ENCODE measurements around the gene PLPP3.

PLPP3 gene

DNA sequence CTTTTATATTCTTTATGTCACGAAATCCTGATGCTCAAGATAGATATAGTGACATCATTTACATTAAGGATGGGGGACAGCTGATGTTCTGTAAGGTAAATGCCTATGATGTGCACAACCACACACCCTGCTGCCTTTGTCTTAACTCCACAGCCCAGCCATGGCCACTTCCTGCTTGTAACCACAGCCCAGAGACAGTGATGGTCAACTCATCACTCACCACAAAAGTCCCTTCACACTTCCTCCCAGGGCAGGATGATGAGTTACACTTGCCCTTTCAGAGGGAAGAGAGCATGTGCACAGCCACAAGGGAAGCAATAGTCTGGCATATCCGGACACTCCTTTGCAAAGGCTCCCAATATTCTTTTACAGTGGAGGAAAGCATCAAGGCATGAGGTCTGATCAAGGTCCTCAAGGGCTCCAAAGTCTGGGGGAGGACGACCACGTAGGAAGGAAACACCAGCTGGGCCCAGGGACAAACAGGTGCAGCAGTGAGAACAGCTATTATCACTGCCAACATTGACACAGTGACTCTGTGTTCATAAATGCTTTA is 53.8 kb downstream of the PLPP3 start:
- DNase-seq (ENCODE audit: low read depth in 2 of 3, low spot score in 2 of 3): no peak

GRCh38 chr1:56524263-56524662 is 55.1 kb downstream of the PLPP3 start:
- DNase-seq (ENCODE audit: low read depth in 2 of 3, low spot score in 2 of 3): no peak

DNA sequence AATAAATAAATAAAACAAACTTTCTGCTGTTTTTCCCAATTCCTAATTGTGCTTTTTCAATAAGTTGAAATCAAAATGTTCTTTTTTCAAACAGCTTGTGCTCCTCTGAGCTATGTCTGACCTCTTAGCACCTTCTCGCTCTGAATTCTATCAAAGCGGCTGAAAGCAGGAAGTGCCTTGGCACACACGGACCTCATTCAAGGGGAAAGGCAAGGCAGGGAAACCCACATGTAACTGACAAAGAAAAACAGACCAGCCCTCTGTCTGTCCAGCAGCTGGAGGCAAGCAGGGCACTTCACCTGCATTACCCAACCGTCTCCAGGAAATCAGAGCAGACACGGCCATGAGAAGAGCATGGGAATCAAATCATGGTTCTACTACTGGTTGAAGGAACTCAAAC is 56.7 kb downstream of the PLPP3 start:
- no peak for DNase-seq (ENCODE audit: low read depth in 2 of 3, low spot score in 2 of 3)

- no peak for DNase-seq (ENCODE audit: low read depth in 2 of 3, low spot score in 2 of 3)
Measured at GRCh38 chr1:56520016-56520601, 59.3 kb downstream of the PLPP3 start.

DNA sequence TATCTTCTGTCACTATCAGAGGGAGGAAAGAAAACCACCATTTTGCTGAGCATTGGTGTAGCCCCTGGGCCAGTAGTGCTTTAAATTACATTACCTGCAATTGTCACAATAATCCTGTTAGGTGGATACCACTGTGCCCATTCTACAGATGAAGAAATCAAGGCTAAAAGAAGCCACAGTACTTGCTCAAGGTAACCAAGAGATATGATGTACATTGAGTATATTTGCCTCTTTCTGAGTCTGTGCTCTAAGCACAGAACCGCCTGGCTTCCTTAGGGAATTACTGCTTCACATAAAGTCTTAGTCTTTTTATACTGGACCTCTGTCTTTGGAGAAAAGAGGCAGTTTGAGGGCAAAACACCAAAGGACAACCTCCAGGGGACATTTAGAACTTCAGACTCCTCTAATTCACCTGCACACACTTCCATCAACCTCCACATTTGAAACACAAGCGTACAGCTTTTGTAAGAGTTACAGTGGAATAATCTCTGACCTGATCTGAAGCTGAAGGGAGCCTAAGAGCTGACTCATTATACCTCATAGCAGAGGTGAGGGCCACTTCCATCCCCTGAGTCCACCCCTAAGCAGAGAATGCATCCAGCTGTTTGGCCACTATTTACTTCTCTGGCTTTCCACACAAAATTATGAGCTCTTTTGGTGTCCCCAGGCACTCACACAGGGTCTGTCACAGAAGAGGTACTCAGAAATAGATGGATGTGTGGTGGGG is 61.8 kb downstream of the PLPP3 start:
- no peak for DNase-seq (ENCODE audit: low read depth in 2 of 3, low spot score in 2 of 3)

DNA sequence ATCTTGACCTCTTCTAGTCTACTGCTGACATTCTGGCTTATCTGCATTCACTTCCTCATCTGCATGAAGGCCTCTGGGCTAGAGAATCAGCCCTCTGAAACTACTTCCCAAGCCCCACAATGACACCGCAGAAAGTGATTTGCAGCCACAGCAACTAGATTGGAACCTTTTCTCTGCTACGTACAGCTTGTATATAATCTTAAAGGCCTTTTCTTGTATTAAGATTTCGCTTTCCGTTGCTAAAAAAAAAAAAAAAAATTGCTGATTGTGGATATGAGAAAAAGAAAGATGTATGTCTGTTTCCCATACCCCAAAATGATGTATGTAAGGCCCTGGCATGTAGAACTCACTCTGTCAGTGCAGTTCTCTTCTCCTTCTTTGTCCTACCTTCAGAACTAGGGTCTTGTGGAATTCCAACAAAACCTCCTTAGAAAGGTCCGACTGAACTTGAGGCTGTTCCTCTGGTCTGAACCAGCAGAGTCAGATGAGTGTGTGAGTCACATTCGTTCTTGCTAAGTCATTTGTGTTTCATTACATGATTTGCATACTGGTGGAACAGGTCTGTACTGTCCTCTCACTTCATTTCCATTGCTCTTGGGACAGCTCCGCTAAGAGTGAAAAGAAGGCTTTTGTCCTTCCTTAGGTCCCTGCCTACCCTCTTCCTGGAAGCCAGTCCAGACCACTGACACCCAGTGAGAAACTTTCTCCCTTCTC is 62.7 kb downstream of the PLPP3 start:
- DNase-seq (ENCODE audit: low read depth in 2 of 3, low spot score in 2 of 3): no peak

GRCh38 chr1:56515898-56516538 is 63.3 kb downstream of the PLPP3 start:
- DNase-seq (ENCODE audit: low read depth in 2 of 3, low spot score in 2 of 3): no peak

- no peak for DNase-seq (ENCODE audit: low read depth in 2 of 3, low spot score in 2 of 3)
Measured at GRCh38 chr1:56512724-56513494, 66.5 kb downstream of the PLPP3 start.

GRCh38 chr1:56511766-56512165 is 67.6 kb downstream of the PLPP3 start:
- no peak for DNase-seq (ENCODE audit: low read depth in 2 of 3, low spot score in 2 of 3)

DNA sequence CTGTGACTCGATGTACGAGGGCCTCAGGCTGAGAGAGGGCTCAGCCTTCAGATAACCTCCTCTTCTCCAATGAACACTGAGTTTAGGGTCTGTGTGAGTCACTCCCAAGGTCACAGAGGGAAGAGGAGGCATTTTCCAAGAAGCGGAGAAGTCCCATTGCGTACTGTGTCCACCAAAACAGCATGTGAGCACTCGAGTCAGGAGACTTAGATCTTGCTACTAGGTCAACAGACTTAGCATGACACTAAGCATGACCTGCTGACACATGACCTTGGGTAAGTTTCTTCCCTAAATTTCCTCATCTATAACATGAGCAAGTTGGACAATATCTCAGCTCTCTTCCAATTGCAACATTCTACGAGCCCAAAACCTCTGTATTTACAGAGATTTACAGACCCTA is 68.0 kb downstream of the PLPP3 start:
- DNase-seq (ENCODE audit: low read depth in 2 of 3, low spot score in 2 of 3): no peak

GRCh38 chr1:56510642-56511021 is 68.7 kb downstream of the PLPP3 start:
- DNase-seq (ENCODE audit: low read depth in 2 of 3, low spot score in 2 of 3): no peak

- no peak for DNase-seq (ENCODE audit: low read depth in 2 of 3, low spot score in 2 of 3)
Measured at GRCh38 chr1:56509713-56510641, 69.4 kb downstream of the PLPP3 start.

DNA sequence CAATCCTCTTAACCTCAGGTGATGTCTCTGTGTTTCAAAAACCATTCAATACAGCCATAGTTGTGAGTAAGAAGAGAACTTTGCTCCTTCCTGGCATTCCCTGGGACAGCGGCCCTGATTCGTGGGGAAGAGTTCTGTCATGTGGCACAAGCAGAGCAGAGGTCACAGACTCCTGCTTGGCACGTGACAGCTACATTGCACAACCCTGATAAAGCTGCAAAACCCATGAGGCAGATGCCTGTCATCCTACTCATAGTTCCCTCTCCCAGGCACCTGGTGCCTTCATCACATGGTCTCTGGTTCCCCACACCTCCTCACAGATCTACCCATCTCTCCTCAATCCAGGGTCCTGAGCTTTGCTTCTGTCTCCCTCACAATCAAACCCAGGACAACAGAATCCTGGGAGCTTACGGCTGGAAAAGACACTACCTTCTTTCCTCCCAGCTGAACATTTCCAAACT is 70.8 kb downstream of the PLPP3 start:
- DNase-seq (ENCODE audit: low read depth in 2 of 3, low spot score in 2 of 3): no peak

GRCh38 chr1:56507925-56508522 is 71.3 kb downstream of the PLPP3 start:
- DNase-seq (ENCODE audit: low read depth in 2 of 3, low spot score in 2 of 3): no peak

DNA sequence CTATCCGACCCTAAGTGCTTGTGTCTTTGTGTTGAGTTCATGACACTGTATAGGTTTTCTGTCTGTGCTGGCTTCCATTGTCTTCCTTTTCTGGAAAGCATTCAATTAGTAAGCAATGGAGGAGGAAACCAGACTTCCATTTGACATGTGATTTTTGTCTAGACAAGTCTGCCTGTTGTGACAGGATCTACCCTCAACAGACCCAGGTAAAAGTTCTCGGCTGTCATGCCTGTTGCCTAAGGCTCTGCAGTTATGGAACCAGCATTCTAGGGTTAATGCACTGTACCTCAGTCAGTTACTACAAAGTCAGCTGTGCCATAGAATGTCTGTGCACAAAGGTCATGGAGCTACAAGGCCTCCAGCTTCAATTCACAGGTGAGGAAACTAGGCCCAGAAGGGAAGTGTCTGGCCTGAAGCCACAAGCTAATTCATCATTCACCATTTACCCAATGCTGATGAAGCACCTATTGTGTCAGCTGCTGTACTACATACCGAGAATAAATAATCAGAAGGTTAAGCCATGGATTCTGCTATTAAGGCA is 72.3 kb downstream of the PLPP3 start:
- no peak for DNase-seq (ENCODE audit: low read depth in 2 of 3, low spot score in 2 of 3)

DNA sequence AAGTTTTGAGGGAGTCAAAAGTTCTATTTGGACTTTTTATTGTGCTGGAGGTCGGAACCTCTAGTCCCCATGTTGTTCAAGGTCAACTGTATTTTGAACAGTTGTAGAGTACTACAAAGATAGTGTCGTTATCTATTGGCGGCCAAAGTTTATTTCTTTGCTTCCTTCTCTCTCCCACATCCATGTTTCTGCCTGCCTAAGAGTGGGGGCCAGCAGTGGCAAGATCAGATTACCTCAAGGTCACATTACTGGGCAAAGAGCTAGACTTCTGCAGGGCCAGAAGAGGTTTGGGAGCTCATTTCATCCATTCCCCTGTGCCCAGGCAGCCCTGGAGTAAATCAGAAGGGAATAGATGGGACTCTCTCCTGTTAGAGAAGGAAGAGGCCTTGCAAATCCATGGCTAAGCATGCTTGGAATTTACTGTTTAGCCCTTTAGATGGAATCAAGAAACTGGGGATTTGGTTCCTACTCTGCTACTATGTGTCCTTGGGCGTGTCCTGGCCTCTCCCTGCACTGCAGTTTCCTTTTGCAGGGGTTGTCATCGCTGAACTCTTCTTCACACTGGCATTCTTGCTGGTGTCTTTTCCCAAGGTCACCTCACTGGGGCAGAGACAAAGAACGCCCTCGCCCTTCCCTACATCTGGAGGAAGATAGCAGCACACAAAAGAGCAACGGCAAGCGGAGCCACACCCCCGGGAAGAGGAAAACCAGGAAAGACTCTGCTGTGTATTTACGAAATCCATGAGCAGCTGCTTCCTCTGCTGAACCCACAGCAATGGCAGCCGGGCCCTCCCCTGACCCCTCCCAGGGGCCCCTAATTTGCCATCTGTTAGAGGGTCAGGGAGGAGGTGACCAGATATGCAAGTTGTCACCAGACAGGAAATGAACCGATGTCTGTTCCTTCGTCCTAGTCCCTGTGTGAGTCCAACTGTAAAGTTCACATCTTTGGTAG is 73.3 kb downstream of the PLPP3 start:
- DNase-seq (ENCODE audit: low read depth in 2 of 3, low spot score in 2 of 3): no peak

GRCh38 chr1:56502700-56503245 is 76.6 kb downstream of the PLPP3 start:
- no peak for DNase-seq (ENCODE audit: low read depth in 2 of 3, low spot score in 2 of 3)

- no peak for DNase-seq (ENCODE audit: low read depth in 2 of 3, low spot score in 2 of 3)
Measured at GRCh38 chr1:56501888-56502287, 77.5 kb downstream of the PLPP3 start.

Measured in activated CD8-positive, alpha-beta memory T cell treated with anti-CD3 and anti-CD28 coated beads for 48 hours (primary cell).